Measurements from ENCODE around the gene ROBO3. TPM values are rescaled to one million over a fixed set of nuclear protein-coding genes. Genes with fewer than 3 reads are reported as not detected.
A peak's percentile ranks its signal among the peaks of the same experiment; 100 is the strongest.

ROBO3 gene
- total and polyA plus RNA-seq, 2 of the 8 experiments (the other 6 are each of a cell fraction or from before 2014, with no cell fraction given): 12.1 to 24.6 TPM

GRCh38 chr11:124846070-124846673 lies 19.1 kb upstream of the ROBO3 start:
- Histone ChIP-seq H2BK120ac (replicated peaks; ENCODE audit: low read depth, low read length) (no peak overlapping the region), H3K56ac (replicated peaks; ENCODE audit: insufficient read length, low read depth, low read length) (no peak overlapping the region), H2BK5ac (ENCODE audit: low read depth, low read length) (no peak overlapping the region), H3K4ac (replicated peaks; ENCODE audit: insufficient read length, low read depth, low read length) (no peak overlapping the region), H3K4me1 (replicated peaks in 1 of 4; ENCODE audit: control insufficient read depth in 3 of 4, insufficient read depth in 4 of 4, low read length in 3 of 4) (peaks cover 3 to 19% (median 4%) of the 10 kb centered on the region in 4 experiments; a peak in 5 of 7 replicates), H4K5ac (ENCODE audit: insufficient read length, low read depth, low read length) (no peak overlapping the region), H4K20me1 (replicated peaks in 1 of 2; ENCODE audit: control insufficient read depth in 1 of 2, insufficient read depth in 2 of 2, low read length in 2 of 2) (peaks cover 14 to 21% of the 10 kb centered on the region in 2 experiments), H3K9me3 (ENCODE audit: insufficient read depth in 2 of 2, low read depth in 1 of 2, low read length in 1 of 2) (no peaks in the 10 kb centered on the region), H3K14ac (ENCODE audit: insufficient read length) (no peak overlapping the region), H2BK15ac (ENCODE audit: low read length) (no peak overlapping the region), H2BK12ac (ENCODE audit: low read depth, low read length) (no peak overlapping the region), H3K36me3 (ENCODE audit: control insufficient read depth in 2 of 4, insufficient read depth in 4 of 4, low read length in 3 of 4) (no peaks in the 10 kb centered on the region; a peak in 1 of 8 replicates), H2AFZ (ENCODE audit: low read length) (no peak overlapping the region), H3K18ac (ENCODE audit: extremely low read depth, low read length) (no peak overlapping the region), H2BK20ac (ENCODE audit: low read length) (no peak overlapping the region), H3K23ac (ENCODE audit: insufficient read length) (no peak overlapping the region), H3K79me1 (ENCODE audit: low read depth, low read length) (no peaks in the 10 kb centered on the region), H3K27ac (ENCODE audit: low read depth, low read length) (no peak overlapping the region), H3K23me2 (ENCODE audit: low read depth, low read length) (no peaks in the 10 kb centered on the region; the same call in 1 of the 2 replicates), H3K4me2 (ENCODE audit: insufficient read depth in 1 of 2, low read depth in 2 of 2, low read length in 2 of 2) (no peak overlapping the region), H4K91ac (replicated peaks; ENCODE audit: insufficient read length, low read length) (no peak overlapping the region), H3K9ac (replicated peaks in 1 of 4; ENCODE audit: extremely low read depth in 1 of 4, low read depth in 3 of 4, low read length in 3 of 4) (no peak overlapping the region), H3K4me3 (ENCODE audit: extremely low read depth in 1 of 4, insufficient read depth in 2 of 4, low read depth in 3 of 4, low read length in 4 of 4) (no peak overlapping the region), H2AK5ac (ENCODE audit: low read depth, low read length) (no peak overlapping the region), H3K79me2 (ENCODE audit: control insufficient read depth in 1 of 2, insufficient read depth in 2 of 2, low read length in 2 of 2) (no peaks in the 10 kb centered on the region), H3K27me3 (replicated peaks in 1 of 4; ENCODE audit: control insufficient read depth in 3 of 4, extremely low read depth in 1 of 4, insufficient read depth in 3 of 4, low read length in 3 of 4) (peaks cover 77 to 98% (median 93%) of the 10 kb centered on the region in 4 experiments), H4K8ac (ENCODE audit: extremely low read depth, insufficient read depth, low read length) (no peak overlapping the region)
- peak; percentile 25; the same call in 1 of the 2 replicates for TF ChIP-seq SUZ12 (IDR thresholded peaks at IDR 0.05; ENCODE audit: low read length)
- TF ChIP-seq EGR1 (IDR thresholded peaks at IDR 0.05; ENCODE audit: borderline replicate concordance, low read depth, low read length): no peak
- TF ChIP-seq EZH2 (IDR thresholded peaks at IDR 0.05; ENCODE audit: low read depth, low read length, severe bottlenecking): peak; percentile 38
- ChIA-PET POLR2A (ENCODE audit: partially characterized antibody) (interaction anchor here (1.5 kb wide), 1 partner anchor 20 kb away, joined by 6 read pairs; the partner anchor contains the start of gene ROBO3), CTCF (ENCODE audit: partially characterized antibody) (interaction anchor here (0.6 to 2.6 kb wide), 6 partner anchors 8 to 48 kb away, joined by 3 to 22 read pairs (median 4); partner anchors contain the start of gene ROBO3)
- no peak for FAIRE-seq
- DNase-seq (ENCODE audit: low read depth in 1 of 2, low spot score in 2 of 2): no peak
- WGBS, 2 experiments (ENCODE audit: extremely low coverage in 1 of 2, insufficient coverage in 1 of 2, insufficient read length in 1 of 2, insufficient replicate concordance in 2 of 2, low coverage in 1 of 2, low lambda C conversion rate in 2 of 2, missing lambda C conversion rate in 1 of 2): 45% methylated on average over 11 of the region's 11 CpGs; no CpG with 5 or more reads in 1 of the 2 experiments

Data from H1 (cell line).